ENCODE measurements around the gene ELP2. TPM values are rescaled to one million over a fixed set of nuclear protein-coding genes. Genes with fewer than 3 reads are reported as not detected.
"Not testable (repeated sequence)": the region's sequence is repeated elsewhere in the genome, so short reads cannot be mapped to it uniquely, and the experiment has no call there.

Gene ELP2, protein sequence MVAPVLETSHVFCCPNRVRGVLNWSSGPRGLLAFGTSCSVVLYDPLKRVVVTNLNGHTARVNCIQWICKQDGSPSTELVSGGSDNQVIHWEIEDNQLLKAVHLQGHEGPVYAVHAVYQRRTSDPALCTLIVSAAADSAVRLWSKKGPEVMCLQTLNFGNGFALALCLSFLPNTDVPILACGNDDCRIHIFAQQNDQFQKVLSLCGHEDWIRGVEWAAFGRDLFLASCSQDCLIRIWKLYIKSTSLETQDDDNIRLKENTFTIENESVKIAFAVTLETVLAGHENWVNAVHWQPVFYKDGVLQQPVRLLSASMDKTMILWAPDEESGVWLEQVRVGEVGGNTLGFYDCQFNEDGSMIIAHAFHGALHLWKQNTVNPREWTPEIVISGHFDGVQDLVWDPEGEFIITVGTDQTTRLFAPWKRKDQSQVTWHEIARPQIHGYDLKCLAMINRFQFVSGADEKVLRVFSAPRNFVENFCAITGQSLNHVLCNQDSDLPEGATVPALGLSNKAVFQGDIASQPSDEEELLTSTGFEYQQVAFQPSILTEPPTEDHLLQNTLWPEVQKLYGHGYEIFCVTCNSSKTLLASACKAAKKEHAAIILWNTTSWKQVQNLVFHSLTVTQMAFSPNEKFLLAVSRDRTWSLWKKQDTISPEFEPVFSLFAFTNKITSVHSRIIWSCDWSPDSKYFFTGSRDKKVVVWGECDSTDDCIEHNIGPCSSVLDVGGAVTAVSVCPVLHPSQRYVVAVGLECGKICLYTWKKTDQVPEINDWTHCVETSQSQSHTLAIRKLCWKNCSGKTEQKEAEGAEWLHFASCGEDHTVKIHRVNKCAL
- total RNA-seq (161 TPM), polyA plus RNA-seq (10 to 100 TPM; 71.0 to 96.6 (median 87.5) TPM)

DNA sequence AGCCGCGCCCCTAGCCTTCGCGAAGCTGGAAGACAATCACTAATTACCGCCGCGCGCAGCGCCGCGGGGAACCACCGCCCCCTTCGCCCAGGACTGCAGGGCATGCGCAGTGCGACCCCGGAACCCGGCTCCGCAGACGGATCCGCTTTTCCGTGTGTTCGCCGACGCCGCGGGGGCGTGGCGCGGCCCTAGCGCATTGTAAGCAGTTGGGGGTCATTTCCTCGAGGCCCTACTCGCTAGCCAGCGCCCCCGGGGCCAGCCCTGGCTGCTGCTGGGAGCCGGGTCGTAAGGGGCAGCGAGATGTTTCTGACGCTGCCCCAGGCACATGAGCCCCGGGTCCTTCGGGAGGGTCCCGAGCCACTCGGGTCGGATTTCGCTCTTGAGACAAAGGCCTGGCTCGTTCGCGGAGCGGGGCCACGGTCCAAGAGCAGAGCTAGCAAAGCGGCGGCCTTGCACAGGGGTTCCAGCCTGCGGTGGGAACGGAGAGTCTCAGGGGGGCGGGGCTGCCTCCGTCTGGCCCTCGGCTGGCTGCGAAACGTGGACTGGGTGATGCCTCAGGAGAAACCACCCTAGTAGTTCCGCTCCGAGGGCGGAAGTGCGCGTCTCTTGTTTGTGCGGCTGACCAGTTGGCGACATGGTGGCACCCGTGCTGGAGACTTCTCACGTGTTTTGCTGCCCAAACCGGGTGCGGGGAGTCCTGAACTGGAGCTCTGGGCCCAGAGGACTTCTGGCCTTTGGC is at the start of gene ELP2, which contains the start of gene SLC39A6:
Gene ELP2 (plus strand): TSS at position 600 of the 739 bp plus-strand sequence. CDS start 35 bp downstream, at position 635.
Gene SLC39A6 (minus strand): TSS at position 41 of the 739 bp plus-strand sequence. CDS start 2,333 bp downstream, outside the sequence.
- H3K4me3 Mint-ChIP-seq: peak within 1 kb of the TSS; percentile 97 to 99 (median 98)
- ATAC-seq (ENCODE audit: low read depth in 2 of 2) (peak; percentile 90), DNase-seq (peak; percentile 92 to 97 (median 96))
- peaks cover 33 to 71% (median 51%) of the 10 kb centered on the region in 4 donors for H3K4me1 Mint-ChIP-seq
- peak within 1 kb of the TSS; percentile 98 for H3K4me3 ChIP-seq (ENCODE audit: low read depth, low read length)
- H3K9me3 ChIP-seq (ENCODE audit: control insufficient read depth in 2 of 2, low read length in 2 of 2): no peaks in the 10 kb centered on the region
- peak within 1 kb of the TSS; percentile 93 to 98 (median 98) for H3K27ac Mint-ChIP-seq
- H3K27ac ChIP-seq (ENCODE audit: insufficient read depth, low read length, poor library complexity, severe bottlenecking): peak within 1 kb of the TSS; percentile 99
- peaks cover 10% of the 10 kb centered on the region for H3K36me3 ChIP-seq (ENCODE audit: control insufficient read depth, insufficient read depth, low read length)
- peaks cover 53% of the 10 kb centered on the region for H3K4me1 ChIP-seq (ENCODE audit: control insufficient read depth, insufficient read depth, low read length, poor library complexity, severe bottlenecking)
- H3K27me3 ChIP-seq (ENCODE audit: control insufficient read depth, insufficient read depth, low read length): no peaks in the 10 kb centered on the region
- peaks cover 16% of the 10 kb centered on the region for H3K36me3 Mint-ChIP-seq
- no peaks in the 10 kb centered on the region for H3K9me3 Mint-ChIP-seq
- no peaks in the 10 kb centered on the region for H3K27me3 Mint-ChIP-seq

DNA sequence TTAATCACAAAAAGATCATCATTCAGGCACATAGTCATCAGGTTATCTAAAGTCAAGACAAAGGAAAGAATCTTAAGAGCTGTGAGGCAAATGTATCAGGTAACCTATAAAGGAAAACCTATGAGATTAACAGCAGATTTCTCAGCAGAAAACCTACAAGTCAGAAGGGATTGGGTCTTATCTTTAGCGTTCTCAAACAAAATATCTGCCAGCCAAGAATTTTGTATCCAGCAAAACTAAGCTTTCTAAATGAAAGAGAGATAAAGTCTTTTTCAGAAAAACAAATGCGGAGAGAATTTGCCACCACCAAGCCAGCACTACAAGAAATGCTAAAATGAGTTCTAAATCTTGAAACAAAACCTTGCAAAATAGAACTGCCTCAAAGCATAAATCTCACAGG is 48.6 kb upstream of the ELP2 start:
- peaks cover 5 to 12% of the 10 kb centered on the region in 2 experiments for H3K9me3 ChIP-seq (ENCODE audit: control insufficient read depth in 2 of 2, low read length in 2 of 2)
- H3K27me3 ChIP-seq (ENCODE audit: control insufficient read depth, insufficient read depth, low read length); H3K27ac ChIP-seq (ENCODE audit: insufficient read depth, low read length, poor library complexity, severe bottlenecking); H3K4me3 ChIP-seq (ENCODE audit: low read depth, low read length); DNase-seq; H3K4me1 Mint-ChIP-seq; H3K36me3 Mint-ChIP-seq; ATAC-seq (ENCODE audit: low read depth in 2 of 2); H3K4me3 Mint-ChIP-seq; H3K27ac Mint-ChIP-seq; H3K4me1 ChIP-seq (ENCODE audit: control insufficient read depth, insufficient read depth, low read length, poor library complexity, severe bottlenecking); H3K36me3 ChIP-seq (ENCODE audit: control insufficient read depth, insufficient read depth, low read length): not testable (repeated sequence)
- Mint-ChIP-seq H3K27me3 (peaks cover 41% of the 10 kb centered on the region), H3K9me3 (peaks cover 0 to 16% (median 3%) of the 10 kb centered on the region in 7 donors)

DNA sequence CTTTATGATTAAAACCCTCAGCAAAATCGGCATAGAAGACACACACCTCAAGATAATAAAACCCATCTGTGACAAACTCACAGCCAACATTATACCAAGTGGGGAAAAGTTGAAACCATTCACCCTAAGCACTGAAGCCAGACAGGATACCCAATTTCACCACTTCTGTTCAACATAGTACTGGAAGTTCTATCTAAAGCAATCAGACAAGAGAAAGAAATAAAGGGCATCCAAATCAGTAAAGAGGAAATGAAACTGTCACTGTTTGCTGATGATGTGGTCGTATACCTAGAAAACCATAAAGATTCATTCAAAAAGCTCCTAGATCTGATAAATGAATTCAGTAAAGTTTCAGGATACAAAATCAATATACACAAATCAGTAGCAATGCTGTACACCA is 46.0 kb upstream of the ELP2 start:
- Mint-ChIP-seq H3K4me1 (peaks cover 0 to 7% (median 0%) of the 10 kb centered on the region in 4 donors), H3K36me3 (no peaks in the 10 kb centered on the region), H3K27ac (no peak overlapping the region), H3K27me3 (peaks cover 37% of the 10 kb centered on the region), H3K4me3 (no peak overlapping the region), H3K9me3 (peaks cover 0 to 16% (median 3%) of the 10 kb centered on the region in 7 donors)
- Histone ChIP-seq H3K36me3 (ENCODE audit: control insufficient read depth, insufficient read depth, low read length) (no peaks in the 10 kb centered on the region), H3K9me3 (ENCODE audit: control insufficient read depth in 2 of 2, low read length in 2 of 2) (peaks cover 5 to 12% of the 10 kb centered on the region in 2 experiments), H3K27ac (ENCODE audit: insufficient read depth, low read length, poor library complexity, severe bottlenecking) (no peak overlapping the region), H3K4me1 (ENCODE audit: control insufficient read depth, insufficient read depth, low read length, poor library complexity, severe bottlenecking) (no peaks in the 10 kb centered on the region), H3K27me3 (ENCODE audit: control insufficient read depth, insufficient read depth, low read length) (peaks cover 3% of the 10 kb centered on the region), H3K4me3 (ENCODE audit: low read depth, low read length) (no peak overlapping the region)
- ATAC-seq (ENCODE audit: low read depth in 2 of 2): no peak
- DNase-seq: no peak

DNA sequence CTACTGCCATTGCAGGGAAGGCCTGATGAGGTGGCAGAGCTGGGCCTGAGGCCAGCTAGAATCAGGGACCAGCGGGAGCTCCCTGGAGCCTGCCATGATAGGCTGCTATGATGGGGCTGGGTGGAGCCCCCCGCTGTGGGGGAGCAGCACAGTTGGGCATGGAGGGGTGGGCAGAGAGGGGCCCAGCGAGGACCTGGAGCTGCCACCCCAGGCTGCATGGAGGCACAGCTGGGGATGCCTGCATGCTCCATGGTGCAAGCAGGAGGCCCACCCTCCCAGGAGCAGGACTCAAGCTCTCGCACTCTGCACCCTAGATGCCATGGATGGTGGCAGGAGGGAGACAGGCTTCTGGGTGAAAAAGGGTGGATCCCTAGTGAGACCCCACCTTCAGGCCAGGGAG is 44.5 kb upstream of the ELP2 start:
- Mint-ChIP-seq H3K27me3 (peaks cover 29% of the 10 kb centered on the region), H3K9me3 (peaks cover 0 to 15% (median 3%) of the 10 kb centered on the region in 7 donors), H3K27ac (no peak overlapping the region), H3K4me3 (no peak overlapping the region), H3K36me3 (no peaks in the 10 kb centered on the region), H3K4me1 (peaks cover 0 to 7% (median 0%) of the 10 kb centered on the region in 4 donors)
- Histone ChIP-seq H3K27me3 (ENCODE audit: control insufficient read depth, insufficient read depth, low read length) (no peaks in the 10 kb centered on the region), H3K4me1 (ENCODE audit: control insufficient read depth, insufficient read depth, low read length, poor library complexity, severe bottlenecking) (no peaks in the 10 kb centered on the region), H3K36me3 (ENCODE audit: control insufficient read depth, insufficient read depth, low read length) (no peaks in the 10 kb centered on the region), H3K27ac (ENCODE audit: insufficient read depth, low read length, poor library complexity, severe bottlenecking) (no peak overlapping the region), H3K9me3 (ENCODE audit: control insufficient read depth in 2 of 2, low read length in 2 of 2) (peaks cover 2 to 9% of the 10 kb centered on the region in 2 experiments), H3K4me3 (ENCODE audit: low read depth, low read length) (no peak overlapping the region)
- ATAC-seq (ENCODE audit: low read depth in 2 of 2) (no peak), DNase-seq (no peak)

DNA sequence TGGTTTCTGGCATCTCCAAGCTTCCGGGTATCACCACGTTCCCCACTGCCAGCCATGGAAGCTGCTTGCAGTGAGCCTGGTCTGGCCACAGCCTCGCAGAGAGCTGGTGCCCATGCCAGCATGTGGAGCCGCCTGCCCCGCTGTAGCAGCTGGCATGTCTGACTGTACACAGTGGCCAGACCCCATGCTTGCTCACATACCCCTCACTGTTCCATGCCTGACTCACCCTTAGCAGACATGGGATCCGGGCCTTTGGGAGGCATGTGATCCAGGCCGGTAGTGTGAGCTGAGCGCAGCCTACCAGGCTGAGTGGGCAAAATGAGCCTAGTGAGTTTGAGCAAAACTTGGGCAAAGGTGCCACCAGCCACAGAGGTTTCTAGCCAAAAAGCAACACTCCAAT is 43.5 kb upstream of the ELP2 start:
- Histone ChIP-seq H3K36me3 (ENCODE audit: control insufficient read depth, insufficient read depth, low read length) (no peaks in the 10 kb centered on the region), H3K9me3 (ENCODE audit: control insufficient read depth in 2 of 2, low read length in 2 of 2) (peaks cover 0 to 1% of the 10 kb centered on the region in 2 experiments), H3K4me1 (ENCODE audit: control insufficient read depth, insufficient read depth, low read length, poor library complexity, severe bottlenecking) (no peaks in the 10 kb centered on the region), H3K27ac (ENCODE audit: insufficient read depth, low read length, poor library complexity, severe bottlenecking) (no peak overlapping the region), H3K4me3 (ENCODE audit: low read depth, low read length) (no peak overlapping the region), H3K27me3 (ENCODE audit: control insufficient read depth, insufficient read depth, low read length) (no peaks in the 10 kb centered on the region)
- H3K36me3 Mint-ChIP-seq: no peaks in the 10 kb centered on the region
- no peak for DNase-seq
- ATAC-seq (ENCODE audit: low read depth in 2 of 2): no peak
- peak overlapping the region in 1 of 3 donors; percentile 32 for H3K27ac Mint-ChIP-seq
- H3K4me3 Mint-ChIP-seq: no peak overlapping the region
- peaks cover 0 to 5% (median 3%) of the 10 kb centered on the region in 7 donors for H3K9me3 Mint-ChIP-seq
- peaks cover 26% of the 10 kb centered on the region for H3K27me3 Mint-ChIP-seq
- H3K4me1 Mint-ChIP-seq: peaks cover 0 to 7% (median 0%) of the 10 kb centered on the region in 4 donors

DNA sequence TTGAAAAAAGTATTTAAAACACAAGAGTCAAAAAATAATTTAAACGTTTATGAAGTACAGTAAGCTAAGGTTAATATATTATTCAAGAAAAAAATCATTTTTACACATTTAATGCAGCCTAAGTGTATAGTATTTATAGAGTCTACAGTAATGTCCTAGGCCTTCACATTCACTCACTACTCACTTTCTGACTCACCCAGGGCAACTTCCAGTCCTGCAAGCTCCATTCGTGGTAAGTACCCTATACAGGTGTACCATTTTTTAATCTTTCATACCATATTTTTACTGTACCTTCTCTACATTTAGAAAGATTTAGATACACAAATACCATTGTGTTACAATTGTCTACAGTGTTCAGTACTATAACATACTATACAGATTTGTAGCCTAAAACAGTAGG is 41.4 kb upstream of the ELP2 start:
- Mint-ChIP-seq H3K4me3 (no peak overlapping the region), H3K27me3 (peaks cover 7% of the 10 kb centered on the region), H3K36me3 (no peaks in the 10 kb centered on the region), H3K9me3 (no peaks in the 10 kb centered on the region), H3K27ac (no peak overlapping the region), H3K4me1 (peaks cover 0 to 3% (median 0%) of the 10 kb centered on the region in 4 donors)
- Histone ChIP-seq H3K4me1 (ENCODE audit: control insufficient read depth, insufficient read depth, low read length, poor library complexity, severe bottlenecking) (no peaks in the 10 kb centered on the region), H3K4me3 (ENCODE audit: low read depth, low read length) (no peak overlapping the region), H3K9me3 (ENCODE audit: control insufficient read depth in 2 of 2, low read length in 2 of 2) (no peaks in the 10 kb centered on the region), H3K27ac (ENCODE audit: insufficient read depth, low read length, poor library complexity, severe bottlenecking) (no peak overlapping the region), H3K27me3 (ENCODE audit: control insufficient read depth, insufficient read depth, low read length) (no peaks in the 10 kb centered on the region), H3K36me3 (ENCODE audit: control insufficient read depth, insufficient read depth, low read length) (no peaks in the 10 kb centered on the region)
- ATAC-seq (ENCODE audit: low read depth in 2 of 2) (no peak), DNase-seq (no peak)

DNA sequence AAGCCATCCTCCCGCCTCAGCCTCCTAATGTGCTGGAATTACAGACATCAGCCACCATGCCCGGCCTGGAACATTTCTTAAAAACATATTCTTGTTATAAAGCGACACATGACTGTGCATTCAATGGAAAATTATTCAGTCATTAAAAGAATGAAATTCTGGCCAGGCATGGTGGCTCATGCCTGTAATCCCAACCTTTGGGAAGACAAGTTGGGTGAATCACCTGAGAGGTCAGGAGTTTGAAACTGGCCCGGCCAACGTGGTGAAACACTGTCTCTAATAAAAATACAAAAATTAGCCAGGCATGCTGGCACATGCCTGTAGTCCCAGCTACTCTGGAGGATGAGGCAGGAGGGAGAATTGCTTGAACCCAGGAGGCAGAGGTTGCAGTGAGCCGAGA is 40.7 kb upstream of the ELP2 start:
- H3K27me3 ChIP-seq (ENCODE audit: control insufficient read depth, insufficient read depth, low read length): no peaks in the 10 kb centered on the region
- H3K27ac ChIP-seq (ENCODE audit: insufficient read depth, low read length, poor library complexity, severe bottlenecking): no peak overlapping the region
- H3K4me1 ChIP-seq (ENCODE audit: control insufficient read depth, insufficient read depth, low read length, poor library complexity, severe bottlenecking): no peaks in the 10 kb centered on the region
- no peaks in the 10 kb centered on the region for H3K9me3 ChIP-seq (ENCODE audit: control insufficient read depth in 2 of 2, low read length in 2 of 2)
- Mint-ChIP-seq H3K27ac (no peak overlapping the region), H3K27me3 (peaks cover 7% of the 10 kb centered on the region), H3K4me1 (peaks cover 0 to 3% (median 0%) of the 10 kb centered on the region in 4 donors), H3K36me3 (no peaks in the 10 kb centered on the region), H3K4me3 (no peak overlapping the region), H3K9me3 (no peaks in the 10 kb centered on the region)
- H3K36me3 ChIP-seq (ENCODE audit: control insufficient read depth, insufficient read depth, low read length): no peaks in the 10 kb centered on the region
- H3K4me3 ChIP-seq (ENCODE audit: low read depth, low read length): no peak overlapping the region
- DNase-seq: no peak
- no peak for ATAC-seq (ENCODE audit: low read depth in 2 of 2)
